ENCODE results near the gene EXOC3.

The EXOC3 gene

DNA sequence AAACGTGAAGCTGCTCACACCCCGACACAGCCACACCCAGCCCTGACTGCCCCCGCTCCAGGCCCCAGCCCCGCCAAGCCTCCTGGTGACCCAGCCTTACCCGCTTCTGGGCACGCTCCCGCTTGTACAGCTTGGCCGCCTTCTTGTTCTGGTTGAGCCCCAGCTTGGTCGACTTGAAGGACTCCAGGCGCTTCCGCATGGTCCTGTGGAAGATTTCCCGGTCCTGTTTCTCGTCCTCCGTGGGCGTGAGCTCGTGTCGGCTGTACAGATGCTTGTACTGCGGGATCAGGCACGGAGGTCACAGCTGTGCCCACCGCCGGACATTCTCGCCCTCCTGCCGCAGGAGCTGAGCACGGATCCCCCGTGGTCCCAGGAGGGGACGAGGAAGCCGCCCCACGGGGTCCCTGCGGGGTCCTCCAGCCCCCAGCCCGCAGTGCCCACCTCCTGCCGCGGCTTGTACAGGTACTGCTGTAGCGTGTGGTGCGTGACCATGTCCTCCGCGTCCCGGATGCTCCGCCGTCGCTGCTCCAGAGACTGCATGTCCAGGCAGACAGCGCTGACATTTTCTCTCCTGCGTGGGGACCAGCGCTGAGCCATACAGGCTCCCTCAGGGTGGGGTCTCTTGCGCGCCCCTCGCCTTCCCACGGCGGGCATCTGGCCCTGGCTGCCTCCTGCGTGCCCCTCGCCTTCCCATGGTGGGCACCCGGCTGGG, 33.3 kb downstream of the EXOC3 start:
- H2AFZ ChIP-seq (ENCODE audit: low read depth), result no peak overlapping the region
- TF ChIP-seq, protein P1, sequence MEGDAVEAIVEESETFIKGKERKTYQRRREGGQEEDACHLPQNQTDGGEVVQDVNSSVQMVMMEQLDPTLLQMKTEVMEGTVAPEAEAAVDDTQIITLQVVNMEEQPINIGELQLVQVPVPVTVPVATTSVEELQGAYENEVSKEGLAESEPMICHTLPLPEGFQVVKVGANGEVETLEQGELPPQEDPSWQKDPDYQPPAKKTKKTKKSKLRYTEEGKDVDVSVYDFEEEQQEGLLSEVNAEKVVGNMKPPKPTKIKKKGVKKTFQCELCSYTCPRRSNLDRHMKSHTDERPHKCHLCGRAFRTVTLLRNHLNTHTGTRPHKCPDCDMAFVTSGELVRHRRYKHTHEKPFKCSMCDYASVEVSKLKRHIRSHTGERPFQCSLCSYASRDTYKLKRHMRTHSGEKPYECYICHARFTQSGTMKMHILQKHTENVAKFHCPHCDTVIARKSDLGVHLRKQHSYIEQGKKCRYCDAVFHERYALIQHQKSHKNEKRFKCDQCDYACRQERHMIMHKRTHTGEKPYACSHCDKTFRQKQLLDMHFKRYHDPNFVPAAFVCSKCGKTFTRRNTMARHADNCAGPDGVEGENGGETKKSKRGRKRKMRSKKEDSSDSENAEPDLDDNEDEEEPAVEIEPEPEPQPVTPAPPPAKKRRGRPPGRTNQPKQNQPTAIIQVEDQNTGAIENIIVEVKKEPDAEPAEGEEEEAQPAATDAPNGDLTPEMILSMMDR (conservative IDR thresholded peaks at IDR 0.05; ENCODE audit: low read depth, low read length), result no peak
- no peaks in the 10 kb centered on the region for H4K20me1 ChIP-seq (ENCODE audit: insufficient read depth)
- H3K9ac ChIP-seq, result no peak overlapping the region
- peaks cover 40% of the 10 kb centered on the region for H3K27me3 ChIP-seq (ENCODE audit: insufficient read depth, low read depth)
- H3K4me1 ChIP-seq (ENCODE audit: low read depth, poor library complexity, severe bottlenecking), result peaks cover 4% of the 10 kb centered on the region
- peaks cover 15% of the 10 kb centered on the region for H3K79me2 ChIP-seq (ENCODE audit: insufficient read depth, low read depth)
- no peaks in the 10 kb centered on the region for H3K36me3 ChIP-seq (ENCODE audit: insufficient read depth)
- no peak overlapping the region for H3K27ac ChIP-seq
- no peak overlapping the region for H3K4me2 ChIP-seq
- H3K4me3 ChIP-seq (IDR thresholded peaks at IDR 0.05; ENCODE audit: insufficient read depth, low read depth, low read length), result no peak overlapping the region

DNA sequence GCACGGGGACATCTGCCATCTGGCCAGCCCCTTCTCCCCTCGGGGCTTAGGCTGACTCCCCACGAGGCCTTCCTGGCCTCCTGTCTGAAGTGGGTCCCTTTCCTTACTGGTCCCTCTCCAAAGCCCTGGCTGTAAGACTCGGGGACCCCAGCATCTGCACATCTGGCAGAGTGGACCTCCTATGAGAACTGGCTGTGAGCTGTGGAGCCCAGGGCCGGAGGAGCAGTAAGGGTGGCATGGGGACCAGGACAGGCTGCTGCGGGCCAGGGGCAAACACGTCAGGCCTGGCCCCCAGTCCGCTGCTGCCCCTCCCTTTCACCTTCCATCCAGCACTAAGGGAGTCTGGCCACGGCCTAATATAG, 33.8 kb downstream of the EXOC3 start:
- H3K4me3 ChIP-seq (IDR thresholded peaks at IDR 0.05; ENCODE audit: insufficient read depth, low read depth, low read length), result no peak overlapping the region
- TF ChIP-seq, protein P1 (conservative IDR thresholded peaks at IDR 0.05; ENCODE audit: low read depth, low read length), result no peak

DNA sequence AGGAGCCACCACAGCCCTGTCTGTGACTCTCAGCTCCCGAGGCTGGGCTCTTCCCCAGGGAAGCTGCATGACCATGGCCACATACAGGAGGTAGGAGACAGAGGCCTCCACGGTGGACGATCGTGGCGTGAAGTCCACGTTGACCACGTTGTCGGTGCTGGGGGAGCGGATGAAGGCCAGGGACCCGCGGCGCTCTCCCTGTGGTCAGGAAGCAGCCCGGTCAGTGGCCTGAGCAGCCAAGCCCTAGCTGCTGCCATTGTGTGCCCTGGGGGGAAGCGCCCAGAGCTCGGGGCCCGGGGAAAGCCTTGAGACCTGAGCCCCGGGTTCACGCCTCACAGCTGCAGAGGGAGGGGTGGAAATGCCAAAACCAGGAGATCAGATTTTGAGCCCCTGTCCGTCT, 34.3 kb downstream of the EXOC3 start:
- Histone ChIP-seq H4K20me1 (ENCODE audit: insufficient read depth) (no peaks in the 10 kb centered on the region), H3K79me2 (ENCODE audit: insufficient read depth, low read depth) (peaks cover 5% of the 10 kb centered on the region), H3K36me3 (ENCODE audit: insufficient read depth) (no peaks in the 10 kb centered on the region), H3K27ac (no peak overlapping the region), H3K4me1 (ENCODE audit: low read depth, poor library complexity, severe bottlenecking) (no peaks in the 10 kb centered on the region), H3K27me3 (ENCODE audit: insufficient read depth, low read depth) (peaks cover 43% of the 10 kb centered on the region), H2AFZ (ENCODE audit: low read depth) (no peak overlapping the region), H3K9ac (no peak overlapping the region), H3K4me3 (IDR thresholded peaks at IDR 0.05; ENCODE audit: insufficient read depth, low read depth, low read length) (no peak overlapping the region), H3K4me2 (no peak overlapping the region)
- TF ChIP-seq, protein P1 (conservative IDR thresholded peaks at IDR 0.05; ENCODE audit: low read depth, low read length), result no peak

More for the DNA sequence above, 33.8 kb downstream of the EXOC3 start:
- Histone ChIP-seq H3K27ac (no peak overlapping the region), H3K36me3 (ENCODE audit: insufficient read depth) (no peaks in the 10 kb centered on the region), H3K79me2 (ENCODE audit: insufficient read depth, low read depth) (peaks cover 10% of the 10 kb centered on the region), H3K4me2 (no peak overlapping the region), H3K27me3 (ENCODE audit: insufficient read depth, low read depth) (peaks cover 41% of the 10 kb centered on the region), H4K20me1 (ENCODE audit: insufficient read depth) (no peaks in the 10 kb centered on the region), H3K4me1 (ENCODE audit: low read depth, poor library complexity, severe bottlenecking) (no peaks in the 10 kb centered on the region), H3K9ac (no peak overlapping the region), H2AFZ (ENCODE audit: low read depth) (no peak overlapping the region)

DNA sequence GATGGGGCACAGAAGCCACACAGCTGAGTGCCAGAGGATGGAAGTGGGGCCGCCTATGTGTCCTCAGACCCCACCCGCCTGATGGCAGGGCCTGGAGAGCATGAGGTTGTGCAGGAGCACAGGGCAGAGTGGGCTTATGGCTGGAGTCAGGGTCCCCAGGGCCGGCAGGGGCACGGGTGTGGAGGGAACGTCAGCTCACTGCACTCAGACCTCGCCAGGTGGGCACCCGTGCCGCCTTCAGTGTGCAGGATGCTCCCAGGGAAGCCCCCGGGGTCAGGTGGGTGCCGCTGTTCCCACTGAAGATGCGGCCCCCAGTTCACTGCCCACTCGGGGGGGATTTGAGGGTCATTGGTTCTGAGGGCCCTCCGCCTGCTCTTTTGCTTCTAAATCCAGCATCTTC, 34.9 kb downstream of the EXOC3 start:
- TF ChIP-seq, protein P1 (conservative IDR thresholded peaks at IDR 0.05; ENCODE audit: low read depth, low read length), result no peak
- Histone ChIP-seq H3K36me3 (ENCODE audit: insufficient read depth) (no peaks in the 10 kb centered on the region), H3K27ac (no peak overlapping the region), H3K4me1 (ENCODE audit: low read depth, poor library complexity, severe bottlenecking) (no peaks in the 10 kb centered on the region), H3K27me3 (ENCODE audit: insufficient read depth, low read depth) (peaks cover 48% of the 10 kb centered on the region), H4K20me1 (ENCODE audit: insufficient read depth) (no peaks in the 10 kb centered on the region), H3K4me3 (IDR thresholded peaks at IDR 0.05; ENCODE audit: insufficient read depth, low read depth, low read length) (no peak overlapping the region), H3K4me2 (no peak overlapping the region), H3K79me2 (ENCODE audit: insufficient read depth, low read depth) (no peaks in the 10 kb centered on the region), H2AFZ (ENCODE audit: low read depth) (no peak overlapping the region), H3K9ac (no peak overlapping the region)
